CD14-positive monocyte (primary cell): Measurements from ENCODE around the gene GLT8D1. TPM values are rescaled to one million over a fixed set of nuclear protein-coding genes. Genes with fewer than 3 reads are reported as not detected.

ENCODE experiments used
- DNase-seq, 3 donors: peaks; one replicate each; pipeline ENCODE4 v3.0.0-alpha.2; 2011 to 2022
- H2AFZ ChIP-seq: 2 replicates; pipeline ENCODE4 v1.6.0; 2012; ENCODE audit warnings: mild to moderate bottlenecking, low read depth, low read length, inconsistent platforms; ENCODE audit not compliant: insufficient read depth, poor library complexity, severe bottlenecking
- H3K27ac ChIP-seq, 2 donors: 1 replicate in 1 of 2; 2 replicates in 1 of 2; pipeline ENCODE4 v1.5.1; 2012 to 2013; ENCODE audit warnings: low read length in 2 of 2, control low read depth in 1 of 2, inconsistent platforms in 1 of 2, low read depth in 1 of 2, mild to moderate bottlenecking in 1 of 2
- H3K27me3 ChIP-seq, 2 donors: one replicate each; pipeline versions ENCODE4 v1.6.0 to v1.6.1; 2011 to 2013; ENCODE audit warnings: low read length in 2 of 2; ENCODE audit not compliant: control insufficient read depth in 2 of 2, insufficient read depth in 2 of 2
- H3K36me3 ChIP-seq, 2 donors: replicated peaks in 1 of 2; 1 replicate in 1 of 2; 2 replicates in 1 of 2; pipeline versions ENCODE4 v1.5.1 to v1.6.1; 2012 to 2013; ENCODE audit warnings: low read length in 2 of 2, control low read depth in 1 of 2, inconsistent platforms in 1 of 2, mild to moderate bottlenecking in 1 of 2; ENCODE audit not compliant: insufficient read depth in 2 of 2, control insufficient read depth in 1 of 2
- H3K4me1 ChIP-seq, 2 donors: 1 replicate in 1 of 2; 2 replicates in 1 of 2; pipeline versions ENCODE4 v1.5.1 to v1.6.1; 2012 to 2013; ENCODE audit warnings: low read length in 2 of 2, control low read depth in 1 of 2, inconsistent platforms in 1 of 2, mild to moderate bottlenecking in 1 of 2, moderate library complexity in 1 of 2; ENCODE audit not compliant: insufficient read depth in 2 of 2, control insufficient read depth in 1 of 2
- H3K4me2 ChIP-seq: replicated peaks from 2 replicates; pipeline ENCODE3; 2012; ENCODE audit warnings: low read length, moderate library complexity, mild to moderate bottlenecking; ENCODE audit not compliant: poor library complexity, severe bottlenecking; ENCODE audit errors: extremely low read depth
- H3K4me3 ChIP-seq, 3 experiments: fragments of 200-600 bp in 1 of 3; sonication (generic) in 1 of 3; replicated peaks in 1 of 3; 1 replicate in 2 of 3; 2 replicates in 1 of 3; pipeline ENCODE4 v1.5.1; 2011 to 2013; ENCODE audit warnings: low read length in 3 of 3, mild to moderate bottlenecking in 3 of 3, control low read depth in 2 of 3, low read depth in 2 of 3, inconsistent platforms in 1 of 3, moderate library complexity in 1 of 3
- H3K79me2 ChIP-seq: 2 replicates; pipeline ENCODE4 v1.6.0; 2012; ENCODE audit warnings: mild to moderate bottlenecking, control low read depth, inconsistent platforms, low read length, moderate library complexity; ENCODE audit not compliant: insufficient read depth
- H3K9ac ChIP-seq: 2 replicates; pipeline ENCODE4 v1.6.0; 2017; ENCODE audit warnings: low read length, mild to moderate bottlenecking; ENCODE audit not compliant: insufficient read depth, poor library complexity, severe bottlenecking
- H3K9me3 ChIP-seq, 2 donors: replicated peaks in 1 of 2; 1 replicate in 1 of 2; 2 replicates in 1 of 2; pipeline versions ENCODE4 v1.5.1 to v1.6.1; 2012 to 2013; ENCODE audit warnings: low read length in 2 of 2, control low read depth in 1 of 2; ENCODE audit not compliant: control insufficient read depth in 1 of 2, insufficient read depth in 1 of 2
- H4K20me1 ChIP-seq: 2 replicates; pipeline ENCODE4 v1.6.0; 2012; ENCODE audit warnings: mild to moderate bottlenecking, low read length, control low read depth, moderate library complexity; ENCODE audit not compliant: insufficient read depth
- H3K27ac Mint-ChIP-seq, 7 donors: one replicate each; pipeline ENCODE4 v1.8.0; 2020; ENCODE audit warnings: mild to moderate bottlenecking in 7 of 7, mixed read lengths in 7 of 7, moderate library complexity in 6 of 7, inconsistent platforms in 2 of 7
- H3K27me3 Mint-ChIP-seq, 3 donors: one replicate each; pipeline ENCODE4 v1.8.0; 2021 to 2022; ENCODE audit warnings: low read depth in 3 of 3, mild to moderate bottlenecking in 3 of 3, mixed read lengths in 3 of 3, moderate library complexity in 3 of 3, inconsistent platforms in 1 of 3
- H3K36me3 Mint-ChIP-seq, 2 donors: one replicate each; pipeline ENCODE4 v1.8.0; 2020; ENCODE audit warnings: mixed read lengths in 2 of 2, inconsistent platforms in 1 of 2, mild to moderate bottlenecking in 1 of 2
- H3K4me1 Mint-ChIP-seq: one replicate; pipeline ENCODE4 v1.8.0; 2020; ENCODE audit warnings: mild to moderate bottlenecking, mixed read lengths
- H3K4me3 Mint-ChIP-seq, 2 donors: one replicate each; pipeline ENCODE4 v1.8.0; 2020; ENCODE audit warnings: mild to moderate bottlenecking in 2 of 2, mixed read lengths in 2 of 2, moderate library complexity in 1 of 2
- H3K9me3 Mint-ChIP-seq, 7 donors: one replicate each; pipeline ENCODE4 v1.8.0; 2020 to 2022; ENCODE audit warnings: mixed read lengths in 7 of 7, mild to moderate bottlenecking in 6 of 7, moderate library complexity in 6 of 7, inconsistent platforms in 2 of 7
- WGBS: methylation state at CpG from one replicate; pipeline ENCODE4 v1.1.5; 2013; ENCODE audit warnings: missing lambda C conversion rate; ENCODE audit not compliant: insufficient coverage; 5-methylcytosine and 5-hydroxymethylcytosine counted together
- intact Hi-C, 2 donors: fragments of 100-400 bp; cut with micrococcal nuclease; formaldehyde crosslinking; loops; one replicate each; pipeline versions ENCODE4 v1.15.0 to v1.15.1; 2023
- polyA plus RNA-seq, 3 donors: library from polyadenylated mRNA; depleted of rRNA in 1 of 3; unstranded in 2 of 3; stranded (reverse) in 1 of 3; fragments of 300-500 nt in 2 of 3; fragments of >200 nt in 1 of 3; fragmentation: Illumina TruSeq in 2 of 3; gene quantifications; 1 replicate in 2 of 3; 2 replicates in 1 of 3; pipeline ENCODE4 v1.2.3, GENCODE V29; 2012 to 2021
- TF ChIP-seq, protein P1 (sequence below): fragments of 200-600 bp; IDR thresholded peaks from one replicate; pipeline ENCODE4 v1.8.0; 2022; ENCODE audit warnings: antibody characterized with exemption, mild to moderate bottlenecking

GLT8D1 gene
- polyA plus RNA-seq, 3 donors: 27.3 to 34.8 (median 34.8) TPM

DNA sequence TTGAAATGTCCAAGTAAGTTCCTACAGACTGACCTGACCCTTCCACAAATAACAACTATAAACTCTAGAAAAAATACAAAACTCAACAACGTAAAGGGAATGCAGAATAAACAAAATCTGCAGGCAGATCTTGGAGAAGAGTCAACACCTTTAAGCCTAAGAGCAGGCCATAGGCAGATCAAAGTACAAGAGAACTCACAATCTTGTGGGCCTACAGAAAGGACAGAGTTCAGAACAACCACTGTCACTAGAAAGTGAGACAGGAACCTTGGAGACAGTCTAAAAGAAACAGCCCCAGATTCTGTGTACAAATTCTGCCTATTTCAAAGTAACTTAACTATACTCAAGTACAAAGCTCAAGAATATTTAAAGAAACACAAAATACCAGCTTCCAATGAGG is 34.1 kb upstream of the GLT8D1 start:
- Histone ChIP-seq H3K4me3 (no peak overlapping the region), H3K27me3 (no peaks in the 10 kb centered on the region), H3K9me3 (no peaks in the 10 kb centered on the region), H3K9ac (no peak overlapping the region), H2AFZ (no peak overlapping the region), H4K20me1 (no peaks in the 10 kb centered on the region), H3K4me2 (no peak overlapping the region), H3K79me2 (no peaks in the 10 kb centered on the region), H3K36me3 (peaks cover 79 to 96% of the 10 kb centered on the region in 2 donors), H3K27ac (no peak overlapping the region), H3K4me1 (no peaks in the 10 kb centered on the region)
- intact Hi-C loops: loop anchor here (5.0 to 10.0 kb wide), 3 partner anchors 63 to 335 kb away; no protein-coding TSS in a partner anchor
- 100% methylated on average over 1 of the region's 1 CpG for WGBS
- no peak for DNase-seq
- Mint-ChIP-seq H3K9me3 (peaks cover 0 to 5% (median under 1%) of the 10 kb centered on the region in 7 donors), H3K27ac (no peak overlapping the region), H3K4me3 (no peak overlapping the region), H3K36me3 (peaks cover 72 to 88% of the 10 kb centered on the region in 2 donors), H3K4me1 (no peaks in the 10 kb centered on the region), H3K27me3 (peaks cover 0 to 2% (median 1%) of the 10 kb centered on the region in 3 donors)
- TF ChIP-seq, protein P1, sequence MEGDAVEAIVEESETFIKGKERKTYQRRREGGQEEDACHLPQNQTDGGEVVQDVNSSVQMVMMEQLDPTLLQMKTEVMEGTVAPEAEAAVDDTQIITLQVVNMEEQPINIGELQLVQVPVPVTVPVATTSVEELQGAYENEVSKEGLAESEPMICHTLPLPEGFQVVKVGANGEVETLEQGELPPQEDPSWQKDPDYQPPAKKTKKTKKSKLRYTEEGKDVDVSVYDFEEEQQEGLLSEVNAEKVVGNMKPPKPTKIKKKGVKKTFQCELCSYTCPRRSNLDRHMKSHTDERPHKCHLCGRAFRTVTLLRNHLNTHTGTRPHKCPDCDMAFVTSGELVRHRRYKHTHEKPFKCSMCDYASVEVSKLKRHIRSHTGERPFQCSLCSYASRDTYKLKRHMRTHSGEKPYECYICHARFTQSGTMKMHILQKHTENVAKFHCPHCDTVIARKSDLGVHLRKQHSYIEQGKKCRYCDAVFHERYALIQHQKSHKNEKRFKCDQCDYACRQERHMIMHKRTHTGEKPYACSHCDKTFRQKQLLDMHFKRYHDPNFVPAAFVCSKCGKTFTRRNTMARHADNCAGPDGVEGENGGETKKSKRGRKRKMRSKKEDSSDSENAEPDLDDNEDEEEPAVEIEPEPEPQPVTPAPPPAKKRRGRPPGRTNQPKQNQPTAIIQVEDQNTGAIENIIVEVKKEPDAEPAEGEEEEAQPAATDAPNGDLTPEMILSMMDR: no peak

DNA sequence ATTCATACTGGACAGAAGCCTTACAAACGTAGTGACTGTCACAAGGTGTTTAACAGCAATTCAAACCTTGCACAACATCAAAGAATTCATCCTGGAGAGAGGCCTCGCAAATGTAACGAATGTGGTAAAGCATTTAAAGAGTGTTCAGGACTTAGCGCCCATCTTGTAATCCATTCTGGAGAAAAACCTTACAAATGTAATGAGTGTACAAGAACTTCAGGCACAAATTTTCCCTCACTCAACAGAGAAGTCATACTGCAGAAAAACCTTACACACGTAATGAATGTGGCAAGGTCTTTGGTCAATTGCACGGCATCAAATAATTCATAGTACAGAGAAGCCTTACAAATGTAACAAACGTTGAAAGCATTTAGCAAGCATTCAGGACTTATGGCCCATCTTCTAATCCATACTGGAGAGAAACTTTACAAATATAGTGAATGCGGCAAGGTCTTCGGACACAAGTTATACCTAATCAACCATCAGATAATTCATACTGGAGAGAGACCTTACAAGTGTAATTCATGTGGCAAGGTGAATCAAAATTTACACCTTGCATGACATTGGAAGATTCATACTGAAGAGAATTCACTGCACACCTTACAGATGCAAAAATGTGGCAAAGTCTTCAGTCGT is 27.8 kb upstream of the GLT8D1 start:
- WGBS: 100% methylated on average over 2 of the region's 10 CpGs
- intact Hi-C loops: no loop called here
- H3K27me3 ChIP-seq: no peaks in the 10 kb centered on the region

More for the DNA sequence above, 27.8 kb upstream of the GLT8D1 start:
- Mint-ChIP-seq H3K4me3 (no peak overlapping the region), H3K4me1 (peaks cover 15% of the 10 kb centered on the region), H3K27me3 (peaks cover 0 to 2% (median 0%) of the 10 kb centered on the region in 3 donors), H3K36me3 (peaks cover 77 to 93% of the 10 kb centered on the region in 2 donors), H3K9me3 (peaks cover 21 to 47% (median 37%) of the 10 kb centered on the region in 7 donors), H3K27ac (no peak overlapping the region)
- H3K79me2 ChIP-seq: no peaks in the 10 kb centered on the region
- TF ChIP-seq, protein P1: no peak
- H3K9me3 ChIP-seq: peaks cover 21 to 42% of the 10 kb centered on the region in 2 donors
- H3K9ac ChIP-seq: no peak overlapping the region
- H3K4me1 ChIP-seq: peaks cover 2 to 9% of the 10 kb centered on the region in 2 donors
- no peaks in the 10 kb centered on the region for H4K20me1 ChIP-seq
- no peak overlapping the region for H3K4me3 ChIP-seq
- H3K4me2 ChIP-seq: no peak overlapping the region
- H3K36me3 ChIP-seq: peaks cover 57 to 95% of the 10 kb centered on the region in 2 donors
- no peak overlapping the region for H3K27ac ChIP-seq
- no peak overlapping the region for H2AFZ ChIP-seq
- DNase-seq: no peak
